Right ventricle myocardium inferior (tissue), 1 donor: ENCODE results near the gene CACNA1A. TPM values are rescaled to one million over a fixed set of nuclear protein-coding genes. Genes with fewer than 3 reads are reported as not detected.
"Not testable (repeated sequence)": the region's sequence is repeated elsewhere in the genome, so short reads cannot be mapped to it uniquely, and the experiment has no call there.

ENCODE experiments used
- ATAC-seq: fragments of 200-7000 bp; cut with Tn5 transposase; one replicate; pipeline ENCODE4 v1.9.1; 2020; ENCODE audit warnings: mild to moderate bottlenecking, moderate library complexity
- DNase-seq: peaks from one replicate; pipeline ENCODE4 v3.0.0; 2021; ENCODE audit errors: missing footprints
- intact Hi-C: fragments of 100-400 bp; cut with DNase I; formaldehyde crosslinking; loops from one replicate; pipeline ENCODE4 v1.11.0; 2022
- total RNA-seq: library from RNA; stranded (reverse); fragmentation: NEBNext Ultra II Directional; extraction: Animal tissue kit (Norgen Biotek cat#: 25700); gene quantifications from one replicate; pipeline ENCODE4 v1.2.1, GENCODE V29; 2021
- donor health status: DM: no; HTN: yes; CAD: no; lungs with severe emphysema.

Gene CACNA1A
- total RNA-seq, 1 donor from 2014 or later = 0.41 TPM

DNA sequence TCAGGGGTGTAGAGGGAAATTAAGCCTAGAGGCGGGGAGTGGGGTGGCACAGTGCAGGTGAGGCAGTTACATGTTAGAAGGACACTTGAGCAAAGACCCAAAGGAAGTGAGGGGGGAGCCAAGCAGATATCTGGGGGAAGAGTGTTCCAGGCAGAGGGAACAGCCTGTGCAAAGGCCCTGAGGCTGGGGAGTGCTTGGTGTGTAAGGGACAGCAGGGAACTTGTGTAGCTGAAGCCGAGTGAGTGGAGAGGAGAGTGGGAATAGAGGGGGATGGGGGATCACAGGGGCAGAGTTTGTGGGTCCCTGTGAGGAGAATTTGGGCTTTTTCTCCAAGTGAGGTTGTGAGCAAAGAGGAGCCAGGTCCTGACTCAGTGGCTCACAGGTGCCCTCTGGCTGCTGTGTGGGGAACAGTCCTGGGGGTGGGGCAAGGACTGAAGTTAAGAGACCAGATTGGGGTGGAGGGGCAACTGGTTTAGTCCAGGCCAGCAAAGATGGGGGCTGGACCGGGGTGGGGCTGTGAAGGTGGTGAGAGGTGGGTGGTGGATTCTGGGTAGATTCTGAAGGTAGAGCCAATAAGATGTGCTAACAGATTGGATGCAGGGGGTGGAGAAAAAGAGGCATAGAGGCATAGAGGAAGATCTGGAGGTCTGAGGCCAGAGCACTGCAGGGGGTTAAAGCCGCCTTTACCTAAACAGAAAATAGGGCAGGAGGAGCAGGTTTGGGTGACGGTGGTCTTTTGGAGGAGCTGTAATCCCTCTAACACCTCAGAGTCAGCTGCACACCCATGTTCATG is 75.3 kb downstream of the CACNA1A start:
- ATAC-seq = peak; percentile 31
- DNase-seq = no peak
- intact Hi-C loops = loop anchor here (2.0 to 10.0 kb wide), 2 partner anchors 154 to 306 kb away; no protein-coding TSS in a partner anchor

DNA sequence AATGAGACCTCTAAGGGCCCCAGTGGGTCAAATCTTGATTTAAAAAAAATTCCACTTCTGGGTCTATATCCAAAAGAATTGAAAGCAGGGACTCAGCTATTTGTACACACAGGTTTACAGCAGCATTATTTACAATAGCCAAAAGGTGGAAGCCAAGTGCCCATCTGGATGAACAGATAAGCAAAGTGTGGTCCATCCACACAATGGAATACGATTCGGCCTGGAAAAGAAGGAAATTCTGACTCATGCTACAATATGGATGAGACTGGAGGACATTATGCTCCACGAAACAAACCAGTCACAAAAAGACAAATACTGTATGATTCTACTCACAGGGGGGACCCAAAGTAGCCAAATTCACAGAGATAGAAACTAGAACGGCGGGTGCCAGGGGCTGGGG is 76.7 kb downstream of the CACNA1A start:
- ATAC-seq = no peak
- DNase-seq = no peak
- intact Hi-C loops = no loop called here

DNA sequence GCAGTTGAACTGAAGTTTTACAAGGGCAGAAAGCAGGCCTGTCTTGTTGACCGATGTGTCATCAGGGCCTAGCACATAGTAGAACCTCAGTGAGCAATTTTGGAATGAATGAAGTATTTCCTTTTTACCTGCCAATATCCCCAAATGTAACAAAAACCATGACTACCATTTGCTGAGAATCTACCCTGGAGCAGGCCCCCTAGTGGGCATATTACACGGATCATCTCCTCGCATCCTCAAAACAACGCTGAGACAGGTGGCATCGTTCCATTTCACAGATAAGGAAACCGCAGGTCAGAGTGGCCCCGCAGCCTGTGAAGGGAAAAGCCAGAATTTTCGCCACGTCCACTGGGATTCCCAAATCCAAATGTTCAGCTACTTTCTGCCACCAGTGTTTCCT is 77.9 kb downstream of the CACNA1A start:
- intact Hi-C loops = no loop called here
- no peak for ATAC-seq
- DNase-seq = no peak

DNA sequence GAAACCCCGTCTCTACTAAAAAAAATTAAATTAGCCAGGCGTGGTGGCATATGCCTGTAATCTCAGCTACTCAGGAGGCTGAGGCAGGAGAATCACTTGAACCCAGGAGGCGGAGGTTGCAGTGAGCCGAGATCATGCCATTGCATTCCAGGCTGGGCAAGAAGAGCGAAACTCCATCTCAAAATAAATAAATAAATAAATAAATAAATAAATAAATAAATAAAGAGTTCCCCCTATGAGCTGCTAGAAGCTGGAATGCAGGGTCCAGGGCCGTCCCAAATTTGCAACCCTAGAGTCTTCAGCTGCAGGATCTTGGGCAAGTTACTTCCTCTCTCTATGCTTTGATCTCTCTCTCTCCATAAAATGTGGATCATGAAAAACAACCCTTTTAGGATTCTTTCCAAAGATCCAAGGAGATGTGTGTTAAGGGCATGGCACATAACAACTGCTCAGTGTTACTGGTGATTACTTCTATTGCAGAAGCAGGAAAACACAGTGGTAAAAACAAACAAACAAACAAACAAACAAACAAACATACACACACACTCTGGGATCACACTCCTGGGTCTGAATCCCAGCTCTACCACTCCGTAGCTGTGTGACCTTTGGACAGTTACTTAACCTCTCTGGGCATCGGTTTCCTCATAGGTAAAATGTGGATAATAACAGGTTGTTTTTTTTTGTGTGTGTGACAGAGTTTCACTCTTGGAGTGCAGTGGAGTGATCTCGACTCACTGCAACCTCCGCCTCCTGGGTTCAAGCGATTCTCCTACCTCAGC is 78.8 kb downstream of the CACNA1A start:
- intact Hi-C loops = no loop called here
- ATAC-seq (no peak), DNase-seq (no peak)

DNA sequence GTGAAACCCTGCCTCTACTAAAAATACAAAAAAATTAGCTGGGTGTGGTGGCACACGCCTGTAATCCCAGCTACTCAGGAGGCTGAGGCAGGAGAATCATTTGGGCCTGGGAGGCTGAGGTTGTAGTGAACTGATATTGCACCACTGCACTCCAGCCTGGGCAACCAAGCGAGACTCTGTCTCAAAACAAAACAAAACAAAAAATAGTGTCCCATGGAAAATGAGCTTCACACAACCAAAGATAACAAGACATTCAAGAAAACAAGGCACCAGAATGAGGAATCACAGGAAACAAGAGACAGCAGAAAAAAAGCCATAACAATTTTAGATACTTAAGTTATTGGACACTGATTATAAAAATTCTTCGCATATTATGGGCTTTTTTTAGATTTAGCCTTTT is 80.4 kb downstream of the CACNA1A start:
- intact Hi-C loops, DNase-seq, ATAC-seq: not testable (repeated sequence)

DNA sequence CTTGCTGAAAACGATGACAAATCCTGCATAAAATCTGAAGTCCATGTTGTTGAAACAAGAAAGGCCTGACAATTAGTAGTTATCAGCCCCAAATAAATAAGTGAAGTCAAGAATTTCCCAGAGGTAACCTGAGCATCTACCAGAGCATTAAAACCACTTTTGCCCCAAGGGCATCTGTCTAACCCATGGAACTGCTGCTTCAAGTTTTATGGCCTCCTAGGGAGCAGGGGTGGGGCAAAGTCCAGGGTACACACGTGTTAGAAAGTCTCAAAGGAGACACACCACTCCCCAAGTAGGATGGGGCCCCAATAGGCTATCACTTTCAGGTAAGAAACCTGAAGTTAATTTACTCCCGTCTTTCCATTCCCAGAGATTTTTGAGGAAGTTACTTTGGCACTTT is 81.1 kb downstream of the CACNA1A start:
- intact Hi-C loops = no loop called here
- ATAC-seq (no peak), DNase-seq (no peak)

DNA sequence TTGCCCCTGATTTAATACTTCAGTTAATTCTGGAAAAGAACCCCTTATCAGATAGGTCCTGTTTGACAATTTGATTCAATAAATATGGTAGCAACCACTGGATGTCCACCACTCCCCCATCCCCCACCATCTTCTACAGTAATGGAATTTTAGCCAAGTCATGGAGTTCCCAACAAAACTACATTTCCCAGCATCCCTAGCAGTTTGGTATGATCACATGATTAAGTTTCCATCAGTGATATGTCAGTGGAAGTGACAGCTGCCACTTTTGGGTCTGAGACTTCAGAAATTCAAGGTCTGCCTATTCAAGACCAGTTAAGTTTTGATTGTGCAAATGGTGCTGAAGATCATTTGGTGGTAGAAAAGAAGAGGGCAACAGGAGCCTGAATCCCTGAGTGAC is 85.5 kb downstream of the CACNA1A start:
- intact Hi-C loops = no loop called here
- DNase-seq = no peak

DNA sequence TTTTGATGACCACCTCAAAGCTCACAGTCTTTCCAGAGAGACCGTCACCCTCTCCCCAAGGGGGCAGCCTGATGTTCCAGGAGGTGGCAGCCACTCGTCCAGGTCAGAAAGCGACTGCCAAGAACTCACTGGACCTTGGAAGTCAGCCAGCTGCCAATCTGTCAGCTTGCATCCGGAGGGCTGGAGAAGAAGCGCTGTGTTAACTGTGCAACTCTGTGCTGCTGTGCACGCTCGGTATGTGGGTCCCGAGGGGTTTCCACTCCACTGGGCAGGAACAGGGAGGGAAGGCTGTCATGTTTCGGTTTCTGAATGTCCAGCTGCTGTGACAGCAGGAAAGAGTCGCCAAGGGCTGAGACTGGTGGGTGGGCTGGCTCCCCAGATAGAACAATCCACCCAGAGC is 89.2 kb downstream of the CACNA1A start:
- DNase-seq = no peak
- intact Hi-C loops = no loop called here
- ATAC-seq = no peak

More for the DNA sequence above, 85.5 kb downstream of the CACNA1A start:
- no peak for ATAC-seq

DNA sequence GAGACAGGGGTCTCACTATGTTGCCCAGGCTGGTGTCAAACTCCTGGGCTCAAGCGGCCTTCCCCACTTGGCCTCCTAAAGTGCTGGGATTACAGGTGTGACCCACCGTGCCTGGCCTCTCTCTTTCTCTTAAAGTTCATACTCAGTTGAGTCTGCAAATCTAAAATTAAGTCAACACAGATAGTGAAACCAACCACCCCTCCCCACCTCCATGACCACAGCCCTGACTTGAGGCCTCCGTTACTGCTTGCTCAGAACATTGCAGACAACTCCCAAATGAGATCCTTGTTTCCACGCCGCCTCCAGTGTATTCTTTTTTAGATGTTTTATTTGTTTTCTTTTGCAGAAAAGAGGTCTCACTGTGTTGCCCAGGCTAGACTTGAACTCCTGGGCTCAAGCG is 94.4 kb downstream of the CACNA1A start:
- ATAC-seq = no peak

DNA sequence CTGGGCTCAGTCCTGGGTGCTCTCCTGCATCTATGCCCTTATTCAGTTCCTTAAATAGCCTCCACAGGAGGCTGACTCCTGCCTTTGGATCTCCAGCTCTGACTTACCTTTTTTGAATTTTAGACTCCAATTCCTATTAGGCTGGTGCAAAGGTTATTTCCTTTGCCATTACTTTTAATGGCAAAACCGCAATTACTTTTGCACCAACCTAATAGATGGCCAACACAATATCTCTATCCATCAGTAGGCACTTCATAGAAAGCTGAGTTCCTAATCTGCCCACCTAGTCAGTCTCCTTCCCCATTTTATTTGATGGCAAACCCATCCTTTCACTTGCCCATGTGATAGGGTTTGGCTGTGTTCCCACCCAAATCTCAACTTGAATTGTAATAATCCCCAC is 95.3 kb downstream of the CACNA1A start:
- ATAC-seq = no peak
- DNase-seq = no peak
- intact Hi-C loops = no loop called here

More for the DNA sequence above, 94.4 kb downstream of the CACNA1A start:
- intact Hi-C loops = no loop called here
- no peak for DNase-seq

DNA sequence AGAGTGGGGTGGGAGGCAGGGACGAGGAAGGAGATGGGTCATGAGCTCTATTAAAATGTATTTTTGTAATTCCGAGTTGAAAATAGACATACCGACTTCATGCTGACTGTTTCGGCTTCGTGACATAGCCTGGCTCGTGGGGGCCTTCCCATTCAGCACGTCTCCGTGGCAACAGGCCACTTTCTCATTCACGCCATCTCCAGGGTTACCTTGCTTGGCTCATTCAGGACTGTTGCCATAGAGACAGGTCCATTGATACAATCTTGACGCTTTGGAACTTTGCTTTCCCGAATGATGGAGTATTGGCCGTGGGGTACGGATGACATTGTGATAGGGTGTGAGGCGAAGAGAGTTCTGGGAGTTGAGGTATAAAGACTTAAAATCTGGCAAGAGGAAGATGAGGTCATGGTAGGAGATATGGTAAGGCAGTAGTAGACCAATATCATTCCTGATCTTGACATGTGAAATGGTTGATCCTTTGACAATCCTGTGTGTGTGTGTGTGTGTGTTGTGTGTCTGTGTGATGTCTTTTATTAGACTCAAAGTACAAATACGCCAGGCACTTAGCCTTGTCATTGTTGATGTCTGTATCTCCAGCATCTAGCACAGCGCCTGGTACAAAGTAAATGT is 97.3 kb downstream of the CACNA1A start:
- intact Hi-C loops = no loop called here

DNA sequence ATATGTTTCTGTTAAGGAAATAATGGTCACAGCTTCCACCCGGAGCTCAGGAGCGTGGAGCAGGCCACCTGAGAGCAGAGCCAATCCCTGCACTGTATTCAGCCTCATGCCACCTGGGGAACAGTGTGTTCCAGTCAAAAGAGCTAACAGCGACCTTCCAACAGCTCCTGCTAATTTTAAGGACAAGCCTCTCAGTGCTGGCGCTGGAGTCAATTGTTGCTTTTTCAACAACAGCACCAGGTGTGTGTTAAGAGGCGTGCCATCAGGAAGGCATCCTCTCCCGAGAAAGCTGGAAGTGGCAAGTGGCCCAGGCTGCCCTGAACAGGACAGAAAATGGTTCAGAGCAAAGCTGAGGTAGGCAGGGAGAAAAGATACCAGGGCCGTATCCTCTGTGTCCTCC is 102.0 kb downstream of the CACNA1A start:
- no peak for DNase-seq
- no peak for ATAC-seq
- intact Hi-C loops = no loop called here

More for the DNA sequence above, 97.3 kb downstream of the CACNA1A start:
- DNase-seq (no peak), ATAC-seq (no peak)

DNA sequence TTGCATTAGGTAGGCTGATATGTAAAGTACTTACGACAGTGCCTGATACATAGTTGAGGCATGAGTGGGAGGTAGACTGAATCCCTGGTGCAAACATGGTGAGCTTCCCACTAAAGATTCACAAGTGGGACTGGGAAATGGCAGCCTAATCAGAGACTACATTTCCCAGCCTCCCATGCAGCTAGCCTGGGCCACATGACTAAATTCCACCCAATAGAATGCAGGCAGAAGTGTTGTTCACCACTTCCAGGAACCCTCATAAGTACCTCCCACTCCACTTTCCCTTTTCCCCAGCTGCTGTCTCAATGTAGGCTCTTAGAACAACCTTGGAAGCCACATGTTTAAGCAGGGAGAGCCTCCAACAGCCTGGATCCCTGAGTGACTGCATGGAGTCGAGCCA is 104.9 kb downstream of the CACNA1A start:
- ATAC-seq (no peak), DNase-seq (no peak)
- intact Hi-C loops = no loop called here

DNA sequence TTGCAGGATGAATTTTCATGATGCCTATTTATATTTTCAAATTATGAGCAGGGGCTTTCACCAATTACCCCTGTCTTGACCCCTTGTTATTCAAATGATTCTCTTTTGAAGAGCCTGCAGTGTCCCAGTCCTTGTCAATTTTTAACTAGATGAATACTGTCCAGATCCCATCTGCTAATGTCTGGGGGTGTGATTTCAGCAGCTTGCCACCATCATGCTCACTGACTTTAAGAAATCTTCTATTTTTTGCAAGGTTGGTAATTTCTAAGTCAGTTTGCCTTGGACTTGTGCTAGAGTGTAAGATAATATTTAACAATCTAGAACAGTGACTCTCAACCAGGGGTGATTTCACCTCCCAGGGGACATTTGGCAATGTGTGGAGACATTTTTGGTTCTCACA is 106.0 kb downstream of the CACNA1A start:
- ATAC-seq (no peak), DNase-seq (no peak)
- intact Hi-C loops = no loop called here

DNA sequence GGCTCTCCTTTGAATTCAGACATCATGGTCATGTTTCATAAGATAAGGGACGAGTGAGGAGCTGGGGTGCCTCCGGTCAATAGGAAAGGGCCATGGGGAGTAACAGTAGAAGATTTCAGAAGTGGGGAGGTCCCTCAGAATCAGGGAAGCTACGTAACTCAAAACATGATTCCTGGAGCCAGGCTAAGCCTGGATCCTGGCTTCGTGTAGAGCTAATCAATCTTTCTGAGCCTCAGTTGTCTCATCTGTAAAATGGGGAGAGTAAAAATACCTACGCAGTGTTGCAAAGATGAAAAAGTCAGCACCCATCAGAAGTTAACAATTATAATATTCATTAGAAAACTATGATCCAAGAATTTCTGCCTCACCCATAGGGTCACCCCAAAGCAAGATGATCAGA is 106.5 kb downstream of the CACNA1A start:
- ATAC-seq (no peak), DNase-seq (no peak)
- intact Hi-C loops = no loop called here

DNA sequence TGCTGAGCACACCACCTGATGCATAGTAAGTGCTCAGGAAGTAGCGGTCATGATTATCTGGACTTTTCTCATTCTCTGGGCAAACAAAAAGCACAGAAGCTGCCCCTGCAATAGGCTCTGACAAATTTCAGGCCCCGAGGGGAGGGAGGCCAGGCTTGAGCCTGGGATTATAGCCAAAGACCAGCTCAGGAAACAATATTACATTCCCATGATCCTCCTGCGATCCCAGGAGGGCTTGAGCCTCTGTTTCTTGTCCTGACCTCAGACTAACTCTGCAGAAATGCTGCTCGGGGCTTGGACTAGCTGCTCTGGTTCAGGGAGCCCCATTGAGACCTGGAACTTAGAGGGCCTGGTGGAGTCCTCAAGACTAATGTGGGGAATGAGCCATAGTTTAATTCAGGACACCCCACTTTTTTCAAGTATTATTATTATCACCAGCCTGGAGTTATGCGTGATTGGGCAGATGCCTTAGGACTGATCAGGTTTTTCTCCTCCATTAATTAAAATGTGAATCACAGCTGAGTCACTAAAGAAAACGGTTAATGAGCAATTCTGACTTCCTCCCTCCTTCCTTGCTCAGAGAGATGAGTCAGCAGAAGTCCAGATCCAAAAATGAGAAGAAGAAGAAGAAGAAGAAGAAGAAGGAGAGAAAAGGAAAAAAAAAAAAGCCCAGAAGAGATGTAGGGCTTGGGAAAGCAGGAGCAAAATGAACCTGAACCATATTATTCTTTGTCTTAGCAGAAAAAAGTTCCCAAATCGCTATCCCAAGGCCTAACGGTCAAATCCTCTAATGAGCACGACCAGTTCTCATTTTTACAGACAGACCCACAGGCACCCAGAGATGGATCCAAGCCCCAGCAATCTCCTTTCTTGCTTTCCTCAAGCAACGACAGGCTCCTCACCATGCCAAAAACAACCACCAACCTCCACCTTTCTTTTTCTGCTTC is 107.2 kb downstream of the CACNA1A start:
- DNase-seq = no peak
- peak; percentile 82 for ATAC-seq
- intact Hi-C loops = no loop called here

DNA sequence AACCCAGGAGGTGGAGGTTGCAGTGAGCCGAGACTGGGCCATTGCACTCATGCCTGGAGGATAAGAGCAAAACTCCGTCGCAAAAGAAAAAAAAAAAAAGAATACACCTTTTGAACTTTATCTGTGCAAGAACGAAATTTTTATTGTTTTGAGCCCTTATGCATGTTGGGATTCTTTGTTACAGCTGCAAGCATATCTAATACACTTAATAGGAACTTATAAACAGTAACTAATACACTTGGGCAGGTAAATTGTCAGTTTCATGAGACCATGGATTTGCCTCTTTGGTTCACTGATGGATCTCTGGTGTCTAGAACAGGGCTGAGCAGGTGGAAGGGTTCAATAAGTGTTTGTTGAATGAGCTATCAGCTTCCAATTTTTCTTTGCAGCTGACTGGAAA is 108.1 kb downstream of the CACNA1A start:
- intact Hi-C loops = no loop called here
- no peak for DNase-seq
- ATAC-seq = no peak

DNA sequence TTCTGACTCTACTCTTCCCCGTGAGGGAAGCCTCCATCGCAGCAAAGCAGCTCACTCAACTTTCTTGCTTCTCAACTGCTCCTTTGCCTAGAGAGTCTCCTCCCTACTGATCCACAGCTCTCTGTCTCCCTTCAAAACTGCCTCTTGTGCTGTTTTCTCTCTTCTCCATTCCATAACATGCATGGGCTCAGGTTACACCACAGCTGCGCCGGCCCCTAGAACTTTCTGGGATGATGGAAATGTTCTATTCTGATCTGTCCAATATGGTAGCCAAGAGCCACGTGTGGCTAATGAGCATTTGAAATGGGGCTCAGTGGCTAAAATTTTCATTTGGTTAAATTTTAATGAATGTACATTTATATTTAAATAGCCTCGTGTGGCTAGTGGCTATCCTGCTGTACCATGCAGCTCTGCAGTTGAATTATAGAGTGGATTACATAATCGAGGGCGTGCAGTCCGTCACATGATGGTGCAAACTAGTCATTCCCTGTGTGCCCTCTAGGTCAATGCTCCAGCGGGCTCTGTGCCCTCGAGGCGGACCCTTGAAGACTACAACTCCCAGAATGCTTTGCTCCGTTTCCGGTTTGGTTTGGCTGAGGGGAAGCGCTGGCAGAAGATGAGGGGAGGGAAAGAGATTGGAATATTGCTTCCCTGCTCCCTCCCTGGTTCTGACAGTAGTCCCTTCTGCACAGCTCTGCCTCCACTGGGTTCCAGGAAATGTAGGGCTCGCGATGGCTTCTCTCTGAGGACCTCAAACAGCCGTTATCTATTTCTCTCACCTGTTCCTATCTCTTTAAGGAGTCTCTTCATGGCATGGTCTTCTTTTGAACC is 109.8 kb downstream of the CACNA1A start:
- DNase-seq (no peak), ATAC-seq (peak; percentile 64)
- intact Hi-C loops = no loop called here
